T1000 (cell line): ENCODE results near the gene VPS37D.
A peak's percentile ranks its signal among the peaks of the same experiment; 100 is the strongest.
"Not testable (repeated sequence)": the region's sequence is repeated elsewhere in the genome, so short reads cannot be mapped to it uniquely, and the experiment has no call there.

Experiments
- DNase-seq: peaks from one replicate; lab custom pipeline; 2025; ENCODE audit warnings: mixed read lengths; lab: John Stamatoyannopoulos, UW

The VPS37D gene, protein sequence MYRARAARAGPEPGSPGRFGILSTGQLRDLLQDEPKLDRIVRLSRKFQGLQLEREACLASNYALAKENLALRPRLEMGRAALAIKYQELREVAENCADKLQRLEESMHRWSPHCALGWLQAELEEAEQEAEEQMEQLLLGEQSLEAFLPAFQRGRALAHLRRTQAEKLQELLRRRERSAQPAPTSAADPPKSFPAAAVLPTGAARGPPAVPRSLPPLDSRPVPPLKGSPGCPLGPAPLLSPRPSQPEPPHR

GRCh38 chr7:73667344-73668102 lies at the start of gene VPS37D:
VPS37D (plus strand) TSS chr7:73667831; CDS start chr7:73667959, 128 bp downstream.
- peak; percentile 80 for DNase-seq

DNA sequence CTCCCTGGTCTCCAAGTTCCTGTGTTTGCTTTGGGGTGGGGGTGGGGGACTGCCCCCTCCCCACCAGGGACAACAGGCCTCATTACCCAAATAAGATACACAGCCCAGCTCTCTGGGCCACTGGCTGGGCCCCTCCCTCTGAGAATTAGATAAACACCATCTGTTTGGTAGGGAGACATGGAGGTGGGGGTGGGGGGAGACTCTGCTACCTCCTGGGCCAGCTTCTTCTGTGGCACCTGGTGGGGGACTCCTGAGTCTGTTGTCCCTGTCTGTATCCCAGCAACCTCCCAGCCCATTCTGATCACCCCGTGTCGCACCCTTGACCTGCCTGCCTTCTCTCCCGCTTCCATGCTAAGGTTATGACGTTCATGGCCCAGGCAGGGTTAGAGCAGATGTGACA lies 49.1 kb upstream of the VPS37D start:
- DNase-seq = no peak

DNA sequence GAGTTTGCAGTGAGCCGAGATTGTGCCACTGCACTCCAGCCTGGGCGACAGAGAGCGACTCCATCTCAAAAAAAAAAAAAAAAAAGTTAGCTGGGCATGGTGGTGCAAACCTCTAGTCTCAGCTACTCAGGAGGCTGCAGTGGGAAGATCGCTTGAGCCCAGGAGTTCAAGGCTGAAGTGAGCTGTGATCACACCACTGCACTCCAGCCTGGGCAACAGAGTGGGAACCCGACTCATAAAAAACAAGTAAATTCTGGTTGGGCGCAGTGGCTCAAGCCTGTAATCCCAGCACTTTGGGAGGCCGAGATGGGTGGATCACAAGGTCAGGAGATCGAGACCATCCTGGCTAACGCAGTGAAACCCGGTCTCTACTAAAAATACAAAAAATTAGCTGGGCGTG lies 48.2 kb upstream of the VPS37D start:
- DNase-seq = not testable (repeated sequence)

DNA sequence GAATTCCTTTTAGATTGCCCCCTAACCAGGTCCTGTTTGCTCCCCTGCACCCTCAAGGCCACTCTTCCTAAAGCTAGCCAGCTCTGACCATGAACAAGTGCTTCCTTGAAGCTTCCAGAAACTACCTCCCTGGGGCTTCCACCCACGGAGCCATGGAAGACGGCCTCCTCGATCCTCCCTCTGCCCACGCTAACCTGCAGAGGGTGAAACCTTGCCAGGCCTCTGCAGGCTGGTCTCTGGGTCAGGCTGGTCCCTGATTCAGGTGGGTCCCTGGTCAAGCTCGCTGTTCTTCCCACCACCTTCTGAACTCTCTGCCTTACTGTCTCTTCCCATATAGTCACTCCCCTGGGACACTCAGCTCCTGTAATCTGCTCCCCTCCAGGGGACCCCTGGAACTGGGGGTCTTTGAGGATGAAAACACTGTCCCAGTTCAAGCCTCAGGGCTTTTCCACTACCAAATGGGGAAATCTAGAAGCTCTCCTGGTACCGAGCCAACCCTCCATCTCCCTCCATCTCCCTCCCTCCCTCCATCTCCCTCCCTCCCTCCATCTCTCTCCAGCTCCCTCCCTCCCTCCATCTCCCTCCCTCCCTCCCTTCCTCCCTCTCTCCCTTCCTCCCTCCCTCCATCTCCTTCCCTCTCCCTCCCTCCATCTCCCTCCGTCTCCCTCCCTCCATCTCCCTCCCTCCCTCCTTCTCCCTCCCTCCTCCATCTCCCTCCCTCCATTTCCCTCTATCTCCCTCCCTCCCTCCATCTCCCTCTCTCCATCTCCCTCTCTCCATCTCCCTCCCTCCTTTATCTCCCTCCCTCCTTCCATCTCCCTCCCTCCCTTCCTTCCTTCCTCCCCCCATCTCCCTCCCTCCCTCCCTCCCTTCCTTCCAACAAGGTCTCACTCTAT lies 46.2 kb upstream of the VPS37D start:
- DNase-seq = no peak

DNA sequence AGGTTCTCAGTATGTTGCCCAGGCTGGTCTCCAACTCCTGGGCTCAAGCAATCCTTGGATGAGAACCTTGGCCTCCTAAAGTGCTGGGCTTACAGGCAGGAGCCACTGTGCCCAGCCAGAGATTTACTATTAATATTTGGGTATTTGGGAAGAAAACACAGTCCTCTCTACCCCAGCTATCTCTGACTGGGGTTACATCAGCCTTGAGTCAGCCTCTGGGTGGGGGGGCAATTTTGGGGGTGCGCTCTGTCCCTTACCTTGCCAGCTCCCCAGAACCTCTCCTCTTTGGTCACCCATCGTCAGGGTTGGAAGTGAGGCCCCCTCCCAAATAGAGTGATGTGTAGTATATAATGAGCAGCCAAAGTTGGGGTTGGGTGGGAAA lies 45.1 kb upstream of the VPS37D start:
- no peak for DNase-seq

GRCh38 chr7:73622909-73623797 lies 44.5 kb upstream of the VPS37D start:
- DNase-seq = no peak

DNA sequence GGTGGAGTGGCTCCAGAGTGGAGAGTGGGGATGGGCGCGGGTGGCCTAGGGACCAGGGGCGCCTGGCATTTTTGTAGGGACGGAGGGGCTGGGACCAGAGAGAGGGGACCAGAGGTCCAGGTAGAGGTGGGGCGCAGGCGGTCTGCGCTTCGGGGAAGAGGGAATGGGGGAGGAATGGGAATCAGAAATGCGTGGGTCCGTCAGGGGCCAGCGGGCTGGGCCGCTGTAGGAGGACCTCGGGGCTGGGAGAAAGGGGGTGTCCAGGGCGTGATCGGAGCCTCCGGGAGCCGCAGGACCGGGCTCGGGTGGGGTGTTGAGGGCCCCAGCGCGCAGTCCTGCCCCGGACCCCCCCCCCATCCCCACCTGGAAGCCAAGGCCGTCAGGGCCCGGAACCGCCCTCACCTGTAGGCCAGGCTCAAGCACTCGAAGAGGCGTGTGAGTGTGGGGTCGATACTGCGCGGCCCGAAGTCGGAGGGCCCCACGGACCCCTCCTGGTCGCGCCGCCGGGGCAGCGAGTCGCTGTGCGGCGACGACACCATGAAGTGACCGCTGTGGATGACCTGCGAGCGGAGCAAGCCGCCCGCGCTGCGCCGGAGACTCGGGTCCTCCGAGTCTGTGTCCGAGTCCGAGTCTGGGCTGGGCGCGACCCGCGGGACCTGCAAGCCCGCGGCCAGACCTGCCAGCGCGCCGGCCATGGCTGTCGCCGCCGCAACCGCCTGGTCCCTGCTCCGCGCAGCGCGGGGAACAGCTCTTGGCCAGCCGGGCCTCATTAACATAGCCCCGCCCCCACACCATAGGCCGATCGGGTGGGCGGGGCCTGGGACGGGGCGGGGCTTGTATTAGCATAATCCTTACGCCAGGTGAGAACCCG lies 43.6 kb upstream of the VPS37D start, which contains the start of gene MLXIPL:
MLXIPL (minus strand) TSS at position 725 of the 871 bp plus-strand sequence; CDS start at position 695, 30 bp downstream.
- no peak for DNase-seq

- no peak for DNase-seq
Observed at GRCh38 chr7:73624669-73625001, 43.0 kb upstream of the VPS37D start.

DNA sequence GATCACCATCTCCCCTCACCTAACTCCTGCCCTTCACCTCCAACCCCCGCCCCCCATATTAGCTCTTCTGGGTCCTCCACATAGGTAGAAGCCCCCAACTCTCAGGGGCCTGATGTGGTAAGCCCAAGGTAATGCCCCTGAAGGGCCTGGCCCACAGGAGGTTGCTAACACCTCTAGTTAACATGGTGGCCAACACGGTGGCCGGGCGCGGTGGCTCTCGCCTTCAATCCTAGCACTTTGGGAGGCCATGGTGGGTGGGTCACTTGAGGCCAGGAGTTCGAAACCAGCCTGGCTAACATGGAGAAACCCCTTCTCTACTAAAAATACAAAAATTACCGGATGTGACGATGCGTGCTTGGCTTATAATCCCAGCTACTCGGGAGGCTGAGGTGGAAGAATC lies 42.4 kb upstream of the VPS37D start:
- no peak for DNase-seq

DNA sequence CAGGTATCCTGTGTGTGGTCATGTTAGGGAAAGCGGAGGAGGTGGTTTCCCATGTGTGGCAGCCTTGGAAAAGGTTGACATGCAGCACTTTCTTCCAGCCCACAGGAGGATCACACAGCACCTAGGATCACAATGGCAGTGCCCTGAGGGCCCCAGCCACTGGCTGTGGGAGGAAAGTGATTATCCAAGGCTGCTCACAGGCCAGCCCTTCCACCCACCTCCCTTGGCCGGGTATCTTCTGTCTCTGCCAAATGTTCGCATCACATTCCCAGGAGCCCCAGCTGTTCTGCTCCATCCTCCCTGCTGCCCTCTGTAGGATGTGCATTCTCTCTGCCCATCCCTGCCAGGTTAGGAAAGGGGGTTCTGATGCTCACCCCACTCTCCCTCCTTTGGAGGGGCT lies 40.8 kb upstream of the VPS37D start:
- no peak for DNase-seq

DNA sequence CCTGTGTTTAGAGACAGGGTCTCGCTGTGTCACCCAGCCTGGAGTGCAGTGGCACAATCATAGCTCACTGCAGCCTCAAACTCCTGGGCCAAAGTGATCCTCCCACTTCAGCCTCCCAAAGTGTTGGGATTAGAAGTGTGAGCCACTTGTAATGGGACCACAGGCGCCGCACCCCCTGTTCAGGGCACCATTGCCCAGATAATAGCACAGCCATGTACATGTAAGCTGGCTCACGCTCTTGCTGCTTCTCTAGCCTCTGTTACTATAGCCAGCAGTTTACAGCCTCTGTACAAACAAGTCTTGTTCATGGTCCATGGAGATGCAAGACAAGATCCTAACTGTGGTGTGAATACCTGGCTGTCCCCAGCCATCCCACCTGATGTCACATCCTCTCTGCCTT lies 39.1 kb upstream of the VPS37D start:
- no peak for DNase-seq

DNA sequence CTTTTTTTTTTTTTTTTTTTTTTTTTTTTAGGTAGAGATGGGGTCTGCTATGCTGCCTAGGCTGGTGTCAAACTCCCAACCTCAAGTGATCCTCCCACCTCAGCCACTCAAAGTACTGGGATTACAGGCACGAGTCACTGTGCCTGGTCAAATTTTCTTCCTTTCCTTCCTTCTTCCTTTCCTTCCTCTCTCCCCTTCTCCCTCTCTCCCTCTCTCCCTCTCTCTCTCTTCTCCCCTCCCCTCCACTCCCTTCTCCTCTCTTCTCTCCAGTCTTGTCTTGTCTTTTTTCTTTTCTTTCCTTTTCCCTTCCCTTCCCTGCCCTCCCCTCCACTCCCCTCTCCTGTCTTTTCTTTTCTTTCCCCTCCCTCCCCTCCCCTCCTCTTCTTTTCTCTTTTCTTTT lies 36.1 kb upstream of the VPS37D start:
- DNase-seq = no peak

GRCh38 chr7:73633323-73633722 lies 34.3 kb upstream of the VPS37D start:
- no peak for DNase-seq

DNA sequence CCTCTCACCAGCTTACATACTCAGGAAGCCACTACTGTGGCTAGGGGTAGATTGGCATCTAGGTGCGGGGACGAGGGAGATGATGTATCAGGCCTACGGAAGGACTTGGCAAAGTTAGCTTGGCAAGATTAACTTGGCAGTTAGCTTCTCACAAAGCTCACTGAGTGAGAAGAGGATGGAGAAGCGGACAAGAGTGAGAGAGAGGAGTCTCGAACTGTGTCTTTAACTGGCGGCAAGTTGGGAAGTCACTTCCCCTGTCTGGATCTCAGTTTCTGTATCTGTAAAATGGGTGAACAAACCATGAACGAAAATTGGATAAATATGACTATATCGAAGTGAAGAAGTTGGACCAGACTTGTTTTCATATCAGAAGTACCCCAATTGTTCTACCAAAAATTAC lies 33.8 kb upstream of the VPS37D start:
- DNase-seq = no peak

DNA sequence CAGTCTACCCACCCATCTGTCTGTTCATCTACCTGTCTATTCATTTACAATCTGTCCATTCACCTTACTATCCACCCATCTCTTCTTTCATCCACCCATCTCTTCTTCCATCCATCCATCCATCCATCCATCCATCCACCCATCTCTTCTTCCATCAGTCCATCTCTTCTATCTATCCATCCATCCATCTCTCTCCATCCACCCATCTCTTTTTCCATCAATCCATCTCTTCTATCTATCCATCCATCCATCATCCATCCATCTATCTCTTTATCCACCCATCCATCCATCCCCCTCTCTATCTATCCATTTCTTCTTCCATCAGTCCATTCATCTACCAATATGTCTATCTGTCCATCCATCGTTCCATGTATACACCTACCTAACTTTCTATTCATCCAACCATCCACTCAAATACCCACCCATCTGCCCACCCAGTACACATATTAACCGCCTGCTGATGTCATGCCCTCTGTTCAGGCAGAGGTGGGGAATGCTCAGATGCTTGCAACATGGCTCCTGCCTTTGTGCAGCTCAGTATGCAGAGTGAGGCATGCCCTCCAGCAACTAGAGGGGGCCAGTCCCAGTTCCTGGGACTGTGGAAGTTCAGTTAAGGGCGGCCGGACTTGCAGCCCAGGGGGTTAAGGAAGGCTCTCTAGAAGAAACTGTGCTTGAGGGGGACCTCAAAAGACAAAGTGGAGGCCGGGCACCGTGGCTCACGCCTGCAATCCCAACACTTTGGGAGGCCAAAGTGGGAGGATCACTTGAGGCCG lies 32.0 kb upstream of the VPS37D start:
- no peak for DNase-seq

- DNase-seq = no peak
Observed at GRCh38 chr7:73638911-73639310, 28.7 kb upstream of the VPS37D start.

GRCh38 chr7:73642834-73643233 lies 24.8 kb upstream of the VPS37D start:
- DNase-seq = no peak

DNA sequence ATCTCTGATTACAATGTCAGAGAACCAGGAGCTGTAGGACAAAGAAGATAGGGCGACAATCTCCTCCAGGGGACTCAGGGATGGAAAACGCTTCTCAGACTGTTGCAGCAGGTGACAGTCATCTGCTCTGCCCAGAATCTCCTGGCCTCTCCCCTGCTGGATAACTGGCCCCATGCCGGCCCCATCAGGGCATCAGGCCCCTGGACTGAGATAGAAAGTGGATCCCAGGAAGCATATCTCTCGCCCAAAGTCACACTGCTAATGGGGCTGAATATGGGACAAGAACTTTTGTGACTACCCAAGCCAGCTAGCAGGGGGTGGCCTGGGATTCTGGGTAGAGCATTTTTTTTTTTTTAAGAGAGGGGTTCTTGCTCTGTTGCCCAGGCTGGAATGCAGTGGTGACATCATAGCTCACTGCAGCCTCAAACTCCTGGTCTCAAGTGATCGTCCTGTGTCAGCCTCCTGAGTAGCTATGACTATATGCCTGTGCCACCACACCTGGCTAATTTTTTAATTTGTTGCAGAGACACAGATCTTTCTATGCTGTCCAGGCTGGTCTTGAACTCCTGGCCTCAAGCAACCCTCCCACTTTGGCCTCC lies 22.8 kb upstream of the VPS37D start:
- no peak for DNase-seq

DNA sequence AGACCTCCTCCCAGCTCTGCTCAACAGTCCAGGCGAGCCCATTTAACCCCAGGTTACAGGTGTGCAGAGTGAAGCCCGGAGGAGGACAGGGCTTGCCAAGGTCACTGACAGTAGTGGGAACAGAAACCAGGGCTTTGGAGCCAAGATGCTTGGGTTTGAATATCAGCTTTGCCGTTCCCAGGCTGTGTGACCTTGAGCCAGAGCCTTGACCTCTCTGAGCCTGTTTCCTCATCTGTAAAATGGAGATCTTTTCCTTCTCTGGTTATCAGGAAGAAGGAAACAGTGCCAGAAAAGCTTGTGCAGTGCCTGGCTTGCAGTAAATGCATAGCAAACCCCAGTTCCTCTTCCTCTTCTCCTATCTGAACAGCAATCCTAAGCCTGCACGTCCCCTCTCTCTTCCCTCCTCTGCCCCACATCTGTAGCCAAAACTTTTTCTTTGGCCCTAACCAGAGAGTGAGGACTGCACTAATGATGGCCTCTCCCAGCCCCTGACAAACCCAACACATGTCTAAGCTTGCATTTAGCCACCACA lies 21.9 kb upstream of the VPS37D start:
- no peak for DNase-seq
